ENCODE measurements around the gene TRHDE. TPM values are rescaled to one million over a fixed set of nuclear protein-coding genes. Genes with fewer than 3 reads are reported as not detected.

Gene TRHDE
- total and polyA plus RNA-seq, 12 donors = 0.10 to 0.97 (median 0.46) TPM

GRCh38 chr12:72246370-72246769 lies 25.8 kb upstream of the TRHDE start:
- DNase-seq (no peak), ATAC-seq (no peak)
- Histone ChIP-seq H3K9me3 (peaks cover 0 to 31% (median 4%) of the 10 kb centered on the region in 11 donors), H3K27me3 (no peaks in the 10 kb centered on the region), H3K4me1 (no peaks in the 10 kb centered on the region), H3K36me3 (no peaks in the 10 kb centered on the region), H3K4me3 (no peak overlapping the region), H3K27ac (no peak overlapping the region)
- WGBS, 2 donors = 44 to 47% methylated on average over 4 of the region's 4 CpGs
- intact Hi-C loops (cut with DNase I) = loop anchor here in 1 of 10 donors (5.0 kb wide), 1 partner anchor 51 kb away; no protein-coding TSS in a partner anchor
- no peak for TF ChIP-seq CTCF (IDR thresholded peaks at IDR 0.05)

DNA sequence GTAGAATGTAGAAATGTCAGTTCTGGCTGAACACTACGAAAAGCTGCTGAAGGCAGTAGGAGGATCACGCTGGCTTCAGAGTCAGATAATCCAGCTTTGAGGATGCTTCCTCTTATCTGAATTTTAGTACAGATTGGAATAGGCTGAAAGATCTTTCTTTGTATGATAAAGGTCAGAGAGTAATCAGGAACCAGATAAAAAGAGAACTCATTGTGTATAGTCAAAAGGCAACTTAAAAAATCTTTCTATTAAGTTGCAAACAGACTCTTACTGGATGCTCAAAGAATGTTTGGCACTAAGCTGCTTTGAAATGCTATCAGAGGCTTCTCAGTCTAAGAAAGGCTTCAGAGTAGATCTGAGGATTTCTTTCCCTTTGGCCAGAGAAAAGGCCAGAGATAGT lies 21.8 kb upstream of the TRHDE start:
- ATAC-seq = no peak
- H3K27me3 ChIP-seq = no peaks in the 10 kb centered on the region
- peaks cover 0 to 41% (median 4%) of the 10 kb centered on the region in 11 donors for H3K9me3 ChIP-seq
- WGBS, 2 donors = 45 to 49% methylated on average over 2 of the region's 2 CpGs
- no peak overlapping the region for H3K4me3 ChIP-seq
- H3K4me1 ChIP-seq = no peaks in the 10 kb centered on the region
- no peak for DNase-seq
- H3K36me3 ChIP-seq = no peaks in the 10 kb centered on the region
- intact Hi-C loops (cut with DNase I) = no loop called here
- H3K27ac ChIP-seq = no peak overlapping the region
- no peak for TF ChIP-seq CTCF (IDR thresholded peaks at IDR 0.05)

DNA sequence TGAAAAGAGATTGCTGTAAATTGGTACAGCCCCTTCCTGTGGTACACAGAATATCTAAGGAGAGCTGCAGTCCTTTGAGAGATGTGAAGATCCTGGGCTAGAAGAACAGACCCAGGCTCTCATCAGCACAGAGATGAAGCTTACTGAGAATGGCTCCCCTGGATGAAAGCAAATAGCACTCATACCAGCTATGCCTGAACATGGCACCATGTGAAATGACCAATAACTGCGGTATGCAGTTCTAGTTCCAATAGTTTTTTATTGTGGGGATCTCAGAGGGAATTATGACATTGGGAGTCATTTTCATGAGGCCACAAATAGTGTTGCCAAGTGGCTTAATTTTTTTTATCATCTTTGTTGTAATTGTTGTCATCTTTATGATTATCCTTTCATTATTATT lies 15.4 kb upstream of the TRHDE start:
- Histone ChIP-seq H3K27ac (no peak overlapping the region), H3K36me3 (no peaks in the 10 kb centered on the region), H3K9me3 (peaks cover 0 to 8% (median 0%) of the 10 kb centered on the region in 11 donors), H3K27me3 (peaks cover 0 to 10% (median 0%) of the 10 kb centered on the region in 7 donors), H3K4me3 (no peak overlapping the region), H3K4me1 (no peaks in the 10 kb centered on the region)
- WGBS, 2 donors = 92 to 96% methylated on average over 1 of the region's 1 CpG
- no peak for TF ChIP-seq CTCF (IDR thresholded peaks at IDR 0.05)
- ATAC-seq (no peak), DNase-seq (no peak)
- intact Hi-C loops (cut with DNase I) = no loop called here

GRCh38 chr12:72261885-72262284 lies 10.3 kb upstream of the TRHDE start:
- no peak for DNase-seq
- peaks cover 0 to 15% (median 3%) of the 10 kb centered on the region in 7 donors for H3K27me3 ChIP-seq
- intact Hi-C loops (cut with DNase I) = no loop called here
- ATAC-seq = no peak
- 72 to 83% methylated on average over 2 of the region's 2 CpGs for WGBS, 2 donors
- H3K36me3 ChIP-seq = no peaks in the 10 kb centered on the region
- H3K4me1 ChIP-seq = no peaks in the 10 kb centered on the region
- no peaks in the 10 kb centered on the region for H3K9me3 ChIP-seq
- H3K27ac ChIP-seq = no peak overlapping the region
- no peak for TF ChIP-seq CTCF (IDR thresholded peaks at IDR 0.05)
- no peak overlapping the region for H3K4me3 ChIP-seq

Data from heart right ventricle (tissue), 16 donors.